HEK293 (cell line): ENCODE measurements around the gene AKT3.

Source experiments
- CTCF ChIA-PET: fragments of 350-600 bp; formaldehyde crosslinking; extraction: SDS; loops from one replicate; lab custom pipeline; 2021; ENCODE audit warnings: antibody characterized with exemption; lab: Yijun Ruan, JAX
- POLR2A ChIA-PET: fragments of 300-600 bp; formaldehyde crosslinking; extraction: SDS; loops from one replicate; lab custom pipeline; 2020; ENCODE audit warnings: antibody characterized with exemption, inconsistent platforms; lab: Yijun Ruan, JAX
- H3K27ac ChIP-seq: fragments of 200-500 bp; sonication (Bioruptor generic); 2 replicates; pipeline ENCODE4 v1.5.1; 2014; ENCODE audit warnings: low read depth, low read length, control low read depth, inconsistent platforms; ENCODE audit errors: extremely low read depth
- H3K36me3 ChIP-seq, 2 experiments: fragments of 200-500 bp in 1 of 2; sonication (Bioruptor generic) in 1 of 2; 1 replicate in 1 of 2; 2 replicates in 1 of 2; pipeline ENCODE4 v1.5.1; 2014 to 2017; ENCODE audit warnings: inconsistent platforms in 2 of 2, low read length in 2 of 2; ENCODE audit not compliant: control insufficient read depth in 2 of 2, insufficient read depth in 1 of 2
- H3K4me1 ChIP-seq: fragments of 200-500 bp; sonication (Bioruptor generic); 2 replicates; pipeline ENCODE4 v1.5.1; 2014; ENCODE audit warnings: mild to moderate bottlenecking, low read length, inconsistent platforms; ENCODE audit not compliant: control insufficient read depth, insufficient read depth
- H3K4me3 ChIP-seq: 2 replicates; pipeline ENCODE4 v1.5.1; 2011; ENCODE audit warnings: low read depth, mild to moderate bottlenecking, control low read depth, low read length, moderate library complexity
- H3K9me3 ChIP-seq: fragments of 200-500 bp; sonication (Bioruptor generic); 2 replicates; pipeline ENCODE4 v1.5.1; 2014; ENCODE audit warnings: low read depth, low read length, inconsistent platforms; ENCODE audit not compliant: control insufficient read depth, insufficient read depth
- ATF2 ChIP-seq: fragments of 450-650 bp; formaldehyde crosslinking; IDR thresholded peaks from 2 replicates; pipeline ENCODE4 v1.5.1; 2016; ENCODE audit warnings: missing biosample characterization, missing genetic modification characterization, low read depth
- HOXA7 ChIP-seq: sonication (generic); formaldehyde crosslinking; IDR thresholded peaks from 2 replicates; pipeline ENCODE4 v1.8.1; 2022; ENCODE audit warnings: missing genetic modification reagents, borderline replicate concordance
- OSR2 ChIP-seq: fragments of 450-650 bp; formaldehyde crosslinking; IDR thresholded peaks from 2 replicates; pipeline ENCODE4 v1.5.1; 2016; ENCODE audit warnings: missing biosample characterization, missing genetic modification characterization
- RBAK ChIP-seq: fragments of 450-650 bp; formaldehyde crosslinking; IDR thresholded peaks from 2 replicates; pipeline ENCODE4 v1.5.1; 2016; ENCODE audit warnings: missing biosample characterization, missing genetic modification characterization
- SP2 ChIP-seq: fragments of 450-650 bp; formaldehyde crosslinking; IDR thresholded peaks from 2 replicates; pipeline ENCODE4 v1.5.1; 2016; ENCODE audit warnings: missing biosample characterization, missing genetic modification characterization
- YY2 ChIP-seq: fragments of 450-650 bp; formaldehyde crosslinking; IDR thresholded peaks from 2 replicates; pipeline ENCODE4 v1.5.1; 2016; ENCODE audit warnings: missing biosample characterization, missing genetic modification characterization
- ZFHX2 ChIP-seq: fragments of 450-650 bp; formaldehyde crosslinking; conservative IDR thresholded peaks from 2 replicates; pipeline ENCODE4 v1.5.1; 2016; ENCODE audit warnings: missing biosample characterization, missing genetic modification characterization
- ZNF121 ChIP-seq: fragments of 450-650 bp; formaldehyde crosslinking; IDR thresholded peaks from 2 replicates; pipeline ENCODE4 v1.5.1; 2016; ENCODE audit warnings: missing biosample characterization, missing genetic modification characterization
- ZNF18 ChIP-seq: fragments of 450-650 bp; formaldehyde crosslinking; IDR thresholded peaks from 2 replicates; pipeline ENCODE4 v1.5.1; 2016; ENCODE audit warnings: missing biosample characterization, missing genetic modification characterization
- ZNF248 ChIP-seq: fragments of 450-650 bp; formaldehyde crosslinking; IDR thresholded peaks from 2 replicates; pipeline ENCODE4 v1.5.1; 2017; ENCODE audit warnings: missing biosample characterization, missing genetic modification characterization
- ZNF341 ChIP-seq: fragments of 450-650 bp; formaldehyde crosslinking; IDR thresholded peaks from 2 replicates; pipeline ENCODE4; 2016; ENCODE audit warnings: low read depth, missing biosample characterization, missing genetic modification characterization
- ZNF398 ChIP-seq: fragments of 450-650 bp; formaldehyde crosslinking; IDR thresholded peaks from 2 replicates; pipeline ENCODE4 v1.5.1; 2017; ENCODE audit warnings: missing biosample characterization, missing genetic modification characterization
- ZNF416 ChIP-seq: fragments of 450-650 bp; formaldehyde crosslinking; IDR thresholded peaks from 2 replicates; pipeline ENCODE4 v1.5.1; 2016; ENCODE audit warnings: missing biosample characterization, missing genetic modification characterization
- ZNF596 ChIP-seq: fragments of 450-650 bp; IDR thresholded peaks from 2 replicates; pipeline ENCODE4 v1.5.0; 2018; ENCODE audit warnings: missing biosample characterization, mild to moderate bottlenecking, missing genetic modification characterization, moderate library complexity
- ZNF76 ChIP-seq: fragments of 450-650 bp; formaldehyde crosslinking; IDR thresholded peaks from 2 replicates; pipeline ENCODE4; 2016; ENCODE audit warnings: low read depth, missing biosample characterization, missing genetic modification characterization, borderline replicate concordance
- ZNF768 ChIP-seq: fragments of 450-650 bp; formaldehyde crosslinking; IDR thresholded peaks from 2 replicates; pipeline ENCODE4 v1.5.1; 2018; ENCODE audit warnings: missing biosample characterization, mild to moderate bottlenecking, missing genetic modification characterization
- ZSCAN30 ChIP-seq: fragments of 450-650 bp; IDR thresholded peaks from 2 replicates; pipeline ENCODE4 v1.5.1; 2018; ENCODE audit warnings: missing biosample characterization, mild to moderate bottlenecking, missing genetic modification characterization, moderate library complexity
- ZXDB ChIP-seq: fragments of 450-650 bp; formaldehyde crosslinking; IDR thresholded peaks from 2 replicates; pipeline ENCODE4 v1.5.1; 2016; ENCODE audit warnings: missing biosample characterization, missing genetic modification characterization
- TF ChIP-seq, protein P1 (sequence below): fragments of 450-650 bp; formaldehyde crosslinking; IDR thresholded peaks from 2 replicates; pipeline ENCODE4 v1.5.1; 2016; ENCODE audit warnings: missing biosample characterization, missing genetic modification characterization
- TF ChIP-seq, protein P2 (sequence below): fragments of 450-650 bp; formaldehyde crosslinking; IDR thresholded peaks from 2 replicates; pipeline ENCODE4 v1.5.1; 2016; ENCODE audit warnings: missing biosample characterization, missing genetic modification characterization
- TF ChIP-seq, protein P3 (sequence below): fragments of 450-650 bp; formaldehyde crosslinking; conservative IDR thresholded peaks from 2 replicates; pipeline ENCODE4 v1.5.1; 2016; ENCODE audit warnings: low read depth, missing biosample characterization, missing genetic modification characterization

Gene AKT3

GRCh38 chr1:243547891-243548290 is 302.2 kb downstream of the AKT3 start:
- Histone ChIP-seq H3K4me3 (no peak overlapping the region), H3K27ac (no peak overlapping the region), H3K9me3 (no peaks in the 10 kb centered on the region), H3K4me1 (no peaks in the 10 kb centered on the region)
- ChIA-PET POLR2A (no interaction called here), CTCF (interaction anchor here (1.0 kb wide), 1 partner anchor 725 kb away, joined by 3 read pairs; no protein-coding TSS in a partner anchor)
- TF ChIP-seq RBAK (tag by site-specific recombination) (no peak), ATF2 (tag by site-specific recombination) (no peak), ZNF121 (tag by site-specific recombination) (no peak), SP2 (no peak), ZXDB (tag by site-specific recombination) (no peak), ZNF416 (tag by site-specific recombination) (no peak), YY2 (tag by site-specific recombination) (no peak), ZNF76 (no peak), ZNF398 (tag by site-specific recombination) (no peak), OSR2 (no peak), ZNF341 (tag by site-specific recombination) (no peak)
- TF ChIP-seq, protein P1, sequence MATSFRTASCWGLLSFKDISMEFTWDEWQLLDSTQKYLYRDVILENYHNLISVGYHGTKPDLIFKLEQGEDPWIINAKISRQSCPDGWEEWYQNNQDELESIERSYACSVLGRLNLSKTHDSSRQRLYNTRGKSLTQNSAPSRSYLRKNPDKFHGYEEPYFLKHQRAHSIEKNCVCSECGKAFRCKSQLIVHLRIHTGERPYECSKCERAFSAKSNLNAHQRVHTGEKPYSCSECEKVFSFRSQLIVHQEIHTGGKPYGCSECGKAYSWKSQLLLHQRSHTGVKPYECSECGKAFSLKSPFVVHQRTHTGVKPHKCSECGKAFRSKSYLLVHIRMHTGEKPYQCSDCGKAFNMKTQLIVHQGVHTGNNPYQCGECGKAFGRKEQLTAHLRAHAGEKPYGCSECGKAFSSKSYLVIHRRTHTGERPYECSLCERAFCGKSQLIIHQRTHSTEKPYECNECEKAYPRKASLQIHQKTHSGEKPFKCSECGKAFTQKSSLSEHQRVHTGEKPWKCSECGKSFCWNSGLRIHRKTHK, result no peak
- TF ChIP-seq, protein P2, sequence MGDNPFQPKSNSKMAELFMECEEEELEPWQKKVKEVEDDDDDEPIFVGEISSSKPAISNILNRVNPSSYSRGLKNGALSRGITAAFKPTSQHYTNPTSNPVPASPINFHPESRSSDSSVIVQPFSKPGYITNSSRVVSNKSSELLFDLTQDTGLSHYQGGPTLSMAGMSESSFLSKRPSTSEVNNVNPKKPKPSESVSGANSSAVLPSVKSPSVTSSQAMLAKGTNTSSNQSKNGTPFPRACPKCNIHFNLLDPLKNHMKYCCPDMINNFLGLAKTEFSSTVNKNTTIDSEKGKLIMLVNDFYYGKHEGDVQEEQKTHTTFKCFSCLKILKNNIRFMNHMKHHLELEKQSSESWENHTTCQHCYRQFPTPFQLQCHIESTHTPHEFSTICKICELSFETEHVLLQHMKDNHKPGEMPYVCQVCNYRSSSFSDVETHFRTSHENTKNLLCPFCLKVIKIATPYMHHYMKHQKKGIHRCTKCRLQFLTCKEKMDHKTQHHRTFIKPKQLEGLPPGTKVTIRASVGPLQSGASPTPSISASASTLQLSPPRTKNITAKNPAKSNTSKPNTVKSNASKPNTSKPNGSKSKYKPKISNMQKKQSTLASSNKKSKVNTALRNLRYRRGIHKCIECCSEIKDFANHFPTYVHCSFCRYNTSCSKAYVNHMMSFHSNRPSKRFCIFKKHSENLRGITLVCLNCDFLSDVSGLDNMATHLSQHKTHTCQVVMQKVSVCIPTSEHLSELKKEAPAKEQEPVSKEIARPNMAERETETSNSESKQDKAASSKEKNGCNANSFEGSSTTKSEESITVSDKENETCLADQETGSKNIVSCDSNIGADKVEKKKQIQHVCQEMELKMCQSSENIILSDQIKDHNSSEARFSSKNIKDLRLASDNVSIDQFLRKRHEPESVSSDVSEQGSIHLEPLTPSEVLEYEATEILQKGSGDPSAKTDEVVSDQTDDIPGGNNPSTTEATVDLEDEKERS (tag by site-specific recombination), result no peak
- TF ChIP-seq, protein P3, sequence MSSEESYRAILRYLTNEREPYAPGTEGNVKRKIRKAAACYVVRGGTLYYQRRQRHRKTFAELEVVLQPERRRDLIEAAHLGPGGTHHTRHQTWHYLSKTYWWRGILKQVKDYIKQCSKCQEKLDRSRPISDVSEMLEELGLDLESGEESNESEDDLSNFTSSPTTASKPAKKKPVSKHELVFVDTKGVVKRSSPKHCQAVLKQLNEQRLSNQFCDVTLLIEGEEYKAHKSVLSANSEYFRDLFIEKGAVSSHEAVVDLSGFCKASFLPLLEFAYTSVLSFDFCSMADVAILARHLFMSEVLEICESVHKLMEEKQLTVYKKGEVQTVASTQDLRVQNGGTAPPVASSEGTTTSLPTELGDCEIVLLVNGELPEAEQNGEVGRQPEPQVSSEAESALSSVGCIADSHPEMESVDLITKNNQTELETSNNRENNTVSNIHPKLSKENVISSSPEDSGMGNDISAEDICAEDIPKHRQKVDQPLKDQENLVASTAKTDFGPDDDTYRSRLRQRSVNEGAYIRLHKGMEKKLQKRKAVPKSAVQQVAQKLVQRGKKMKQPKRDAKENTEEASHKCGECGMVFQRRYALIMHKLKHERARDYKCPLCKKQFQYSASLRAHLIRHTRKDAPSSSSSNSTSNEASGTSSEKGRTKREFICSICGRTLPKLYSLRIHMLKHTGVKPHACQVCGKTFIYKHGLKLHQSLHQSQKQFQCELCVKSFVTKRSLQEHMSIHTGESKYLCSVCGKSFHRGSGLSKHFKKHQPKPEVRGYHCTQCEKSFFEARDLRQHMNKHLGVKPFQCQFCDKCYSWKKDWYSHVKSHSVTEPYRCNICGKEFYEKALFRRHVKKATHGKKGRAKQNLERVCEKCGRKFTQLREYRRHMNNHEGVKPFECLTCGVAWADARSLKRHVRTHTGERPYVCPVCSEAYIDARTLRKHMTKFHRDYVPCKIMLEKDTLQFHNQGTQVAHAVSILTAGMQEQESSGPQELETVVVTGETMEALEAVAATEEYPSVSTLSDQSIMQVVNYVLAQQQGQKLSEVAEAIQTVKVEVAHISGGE, result no peak
- TF ChIP-seq, all 188 proteins: peak for 0
- peaks cover 3 to 15% of the 10 kb centered on the region in 2 experiments for H3K36me3 ChIP-seq

- Histone ChIP-seq H3K27ac (no peak overlapping the region), H3K9me3 (no peaks in the 10 kb centered on the region), H3K36me3 (peaks cover 3 to 15% of the 10 kb centered on the region in 2 experiments), H3K4me1 (no peaks in the 10 kb centered on the region), H3K4me3 (no peak overlapping the region)
- ChIA-PET POLR2A (no interaction called here), CTCF (no interaction called here)
- TF ChIP-seq ZNF341 (tag by site-specific recombination) (no peak), ZSCAN30 (tag by site-specific recombination) (no peak), ZNF76 (no peak), ZFHX2 (no peak), HOXA7 (CRISPR knock-in tag) (no peak), ZNF248 (tag by site-specific recombination) (no peak), ZNF18 (tag by site-specific recombination) (no peak), SP2 (no peak), ZNF596 (tag by site-specific recombination) (no peak), ZNF768 (tag by site-specific recombination) (no peak)
These were observed 303.6 kb downstream of the AKT3 start for GRCh38 chr1:243546457-243546856.
